Central memory CD4-positive, alpha-beta T cell (primary cell): ENCODE data around the gene SQOR.
A peak's percentile ranks its signal among the peaks of the same experiment; 100 is the strongest.

Source experiments
- DNase-seq: peaks from one replicate; pipeline ENCODE4 v3.0.0; 2022
- total RNA-seq, 3 experiments: gene quantifications; one replicate each; lab custom pipeline; 2026; lab: John Stamatoyannopoulos, UW

SQOR gene
- 11.2 to 67.8 (median 21.5) reads per million in 3 experiments for total RNA-seq

GRCh38 chr15:45634432-45635190 lies at the start of gene SQOR:
TSS of gene SQOR (plus strand) at chr15:45635029. CDS start at chr15:45658924, 23,895 bp downstream.
- DNase-seq: peak; percentile 59

- DNase-seq: no peak
Observed at GRCh38 chr15:45585069-45585791, 49.6 kb upstream of the SQOR start.

- DNase-seq: no peak
Observed at GRCh38 chr15:45586125-45586524, 48.7 kb upstream of the SQOR start.

GRCh38 chr15:45586601-45587094 lies 48.2 kb upstream of the SQOR start:
- no peak for DNase-seq

GRCh38 chr15:45587095-45587862 lies 47.5 kb upstream of the SQOR start, which contains the start of gene BLOC1S6:
TSS of gene BLOC1S6 (plus strand) at chr15:45587379. CDS start at chr15:45587444, 65 bp downstream.
- peak; percentile 86 for DNase-seq

GRCh38 chr15:45587863-45588170 lies 47.0 kb upstream of the SQOR start:
- no peak for DNase-seq

- no peak for DNase-seq
Observed at GRCh38 chr15:45588219-45588875, 46.5 kb upstream of the SQOR start.

GRCh38 chr15:45589256-45589655 lies 45.6 kb upstream of the SQOR start:
- DNase-seq: no peak

GRCh38 chr15:45594319-45594718 lies 40.5 kb upstream of the SQOR start:
- no peak for DNase-seq

GRCh38 chr15:45594835-45595530 lies 39.8 kb upstream of the SQOR start:
- DNase-seq: no peak

- no peak for DNase-seq
Observed at GRCh38 chr15:45603881-45604280, 30.9 kb upstream of the SQOR start.

GRCh38 chr15:45604326-45604725 lies 30.5 kb upstream of the SQOR start:
- DNase-seq: no peak

- DNase-seq: no peak
Observed at GRCh38 chr15:45606413-45606812, 28.4 kb upstream of the SQOR start.

GRCh38 chr15:45606841-45607240 lies 28.0 kb upstream of the SQOR start:
- DNase-seq: no peak

- DNase-seq: no peak
Observed at GRCh38 chr15:45611305-45611704, 23.5 kb upstream of the SQOR start.

- DNase-seq: no peak
Observed at GRCh38 chr15:45612790-45613415, 21.9 kb upstream of the SQOR start.

- DNase-seq: no peak
Observed at GRCh38 chr15:45616901-45617323, 17.9 kb upstream of the SQOR start.

- no peak for DNase-seq
Observed at GRCh38 chr15:45618813-45619212, 16.0 kb upstream of the SQOR start.

GRCh38 chr15:45628136-45628535 lies 6.7 kb upstream of the SQOR start:
- DNase-seq: no peak

GRCh38 chr15:45630917-45631691 lies 3.7 kb upstream of the SQOR start:
- no peak for DNase-seq

- DNase-seq: no peak
Observed at GRCh38 chr15:45631776-45632175, 3.1 kb upstream of the SQOR start.
